ENCODE measurements around the gene FBXO3.

Gene FBXO3

GRCh38 chr11:33700063-33700501, 74.2 kb downstream of the FBXO3 start:
- no peak for DNase-seq

GRCh38 chr11:33699515-33700062, 74.7 kb downstream of the FBXO3 start:
- DNase-seq: no peak

- DNase-seq: no peak
Measured at GRCh38 chr11:33698921-33699320, 75.4 kb downstream of the FBXO3 start.

GRCh38 chr11:33697997-33698396, 76.3 kb downstream of the FBXO3 start:
- DNase-seq: no peak

GRCh38 chr11:33696931-33697638, 77.2 kb downstream of the FBXO3 start:
- no peak for DNase-seq

- no peak for DNase-seq
Measured at GRCh38 chr11:33696411-33696810, 77.9 kb downstream of the FBXO3 start.

GRCh38 chr11:33695051-33695566, 79.2 kb downstream of the FBXO3 start:
- DNase-seq: no peak

GRCh38 chr11:33694346-33695050, 79.8 kb downstream of the FBXO3 start:
- no peak for DNase-seq

GRCh38 chr11:33692541-33692940, 81.8 kb downstream of the FBXO3 start:
- DNase-seq: no peak

GRCh38 chr11:33692013-33692504, 82.3 kb downstream of the FBXO3 start:
- DNase-seq: no peak

- no peak for DNase-seq
Measured at GRCh38 chr11:33691066-33691864, 83.1 kb downstream of the FBXO3 start.

All from effector CD8-positive, alpha-beta T cell (primary cell).